Measurements from ENCODE around the gene MINDY4B.
"Not testable (repeated sequence)": the region's sequence is repeated elsewhere in the genome, so short reads cannot be mapped to it uniquely, and the experiment has no call there.

Gene MINDY4B

GRCh38 chr3:150898046-150898754, 7.0 kb downstream of the MINDY4B start:
- no peak for DNase-seq (ENCODE audit: low read depth)

DNA sequence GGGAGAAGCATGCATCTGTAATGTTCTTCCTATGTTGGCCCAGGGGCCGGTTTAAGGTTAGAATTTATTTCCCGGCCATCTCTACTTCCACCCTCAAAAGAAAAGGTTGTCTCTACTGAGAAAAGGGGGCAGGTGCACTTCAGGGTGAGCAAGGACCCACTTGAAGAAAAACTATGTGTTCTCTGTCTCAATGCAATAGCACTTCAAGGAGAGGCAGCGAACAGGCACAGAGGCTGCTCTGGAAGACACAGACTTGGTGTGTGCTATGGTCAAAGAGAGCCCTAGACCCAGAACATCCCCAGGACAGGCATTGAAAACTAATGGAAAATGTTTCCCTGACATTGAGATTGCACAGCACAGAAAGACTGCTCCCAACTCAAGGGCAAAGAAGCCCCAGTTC, 7.6 kb downstream of the MINDY4B start:
- no peak for DNase-seq (ENCODE audit: low read depth)

GRCh38 chr3:150890831-150891230, 14.4 kb downstream of the MINDY4B start:
- no peak for DNase-seq (ENCODE audit: low read depth)

GRCh38 chr3:150890295-150890694, 14.9 kb downstream of the MINDY4B start:
- DNase-seq (ENCODE audit: low read depth), result no peak

DNA sequence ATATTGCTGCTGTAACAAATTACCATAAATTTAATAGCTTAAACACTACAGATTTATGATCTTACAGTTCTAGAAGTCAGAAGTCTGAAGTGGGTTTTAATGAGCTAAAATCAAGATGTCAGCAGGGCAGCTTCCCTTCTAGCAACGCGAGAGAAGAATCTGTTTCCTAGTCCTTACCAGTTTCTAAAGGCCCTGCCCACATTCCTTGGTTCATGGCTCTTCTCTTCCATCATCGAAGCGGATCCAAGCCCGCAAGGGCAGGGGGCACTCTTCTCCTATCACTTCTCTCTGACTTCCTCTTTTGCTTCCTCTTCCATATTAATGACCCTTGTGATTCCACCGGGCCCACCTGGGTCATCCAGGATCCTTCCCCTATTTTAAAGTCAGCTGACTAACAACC, 16.1 kb downstream of the MINDY4B start:
- no peak for DNase-seq (ENCODE audit: low read depth)

DNA sequence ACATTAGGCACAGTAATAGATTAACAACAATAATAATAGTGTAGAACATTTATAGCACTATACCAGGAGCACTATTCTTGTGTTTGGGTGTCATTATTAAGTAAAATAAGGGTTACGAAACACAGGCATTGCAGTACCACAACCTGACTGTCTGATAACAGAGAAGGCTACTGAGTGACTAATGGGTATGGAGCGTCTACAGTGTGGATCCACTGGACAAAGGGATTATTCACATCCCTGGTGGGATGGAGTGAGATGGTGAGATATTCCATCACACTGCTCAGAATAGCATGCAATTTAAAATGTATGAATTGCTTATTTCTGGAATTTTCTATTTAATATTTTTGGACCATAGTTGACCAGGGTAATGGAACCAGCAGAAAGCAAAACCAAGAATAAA, 18.2 kb downstream of the MINDY4B start:
- DNase-seq (ENCODE audit: low read depth), result no peak

- no peak for DNase-seq (ENCODE audit: low read depth)
These were observed 19.7 kb downstream of the MINDY4B start for GRCh38 chr3:150885535-150885934.

DNA sequence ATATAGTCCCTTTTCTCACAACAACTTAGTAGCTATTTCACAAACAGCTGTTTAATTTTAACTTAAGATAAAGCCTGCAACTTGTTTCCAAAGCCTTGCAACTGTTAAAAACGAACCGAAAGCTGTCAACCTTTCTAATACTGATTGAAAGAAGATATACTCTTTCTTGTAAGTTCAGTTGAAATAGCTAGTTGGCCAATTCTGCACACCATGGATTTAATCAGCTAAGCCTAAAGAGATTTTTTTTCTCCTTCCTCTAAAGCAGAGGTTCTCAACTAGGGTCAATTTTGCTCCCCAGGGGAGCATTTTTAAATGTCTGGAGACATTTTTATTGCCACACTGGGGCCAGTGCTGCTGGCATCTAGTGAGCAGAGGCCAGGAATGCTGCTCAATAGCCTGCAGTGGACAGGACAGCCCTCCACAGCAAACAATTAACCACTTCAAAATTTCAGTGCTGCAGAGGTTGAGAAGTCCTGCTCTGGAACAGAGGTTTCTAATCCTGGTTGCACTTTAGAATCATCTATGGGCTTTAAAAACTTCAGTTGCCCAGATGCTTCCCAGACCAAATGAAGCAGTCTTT, 26.2 kb downstream of the MINDY4B start:
- DNase-seq (ENCODE audit: low read depth), result no peak

DNA sequence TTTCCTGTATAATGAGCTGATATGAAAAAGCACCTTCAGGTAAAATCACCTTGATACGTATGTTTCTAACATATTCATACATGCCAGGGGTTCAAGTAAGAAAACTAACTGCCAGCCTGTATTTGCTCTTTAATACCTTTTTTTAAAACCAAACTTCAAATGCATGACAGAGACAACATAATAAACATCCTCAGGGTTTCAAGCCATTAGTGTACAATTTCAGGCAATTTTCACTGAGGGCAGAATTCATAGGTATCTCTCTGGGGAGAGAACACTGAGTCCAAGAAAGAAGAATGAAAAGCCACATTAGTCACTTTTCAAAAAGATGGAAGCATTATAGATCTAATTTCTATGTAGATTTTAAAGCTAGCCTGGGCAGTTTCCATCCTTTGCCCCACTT, 26.9 kb downstream of the MINDY4B start:
- no peak for DNase-seq (ENCODE audit: low read depth)

DNA sequence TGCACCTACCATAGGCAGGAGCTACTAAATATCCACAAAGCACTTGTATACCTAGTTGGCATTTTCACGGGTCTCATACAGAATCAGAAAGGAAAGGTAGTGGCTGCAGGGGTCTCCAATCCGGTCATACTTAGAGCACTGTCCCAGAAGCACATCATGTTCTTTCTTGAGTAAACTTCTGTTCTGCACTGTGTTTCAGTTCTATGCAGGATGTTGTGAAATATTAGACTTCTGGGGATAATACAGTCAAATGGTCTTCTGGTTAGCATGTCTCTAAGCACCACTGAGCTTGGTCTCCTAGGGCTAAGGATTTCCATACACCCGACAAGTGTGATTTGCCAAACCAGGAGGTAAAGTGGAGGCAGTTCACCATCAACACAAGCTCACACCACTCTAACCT, 27.9 kb downstream of the MINDY4B start:
- DNase-seq (ENCODE audit: low read depth), result no peak

DNA sequence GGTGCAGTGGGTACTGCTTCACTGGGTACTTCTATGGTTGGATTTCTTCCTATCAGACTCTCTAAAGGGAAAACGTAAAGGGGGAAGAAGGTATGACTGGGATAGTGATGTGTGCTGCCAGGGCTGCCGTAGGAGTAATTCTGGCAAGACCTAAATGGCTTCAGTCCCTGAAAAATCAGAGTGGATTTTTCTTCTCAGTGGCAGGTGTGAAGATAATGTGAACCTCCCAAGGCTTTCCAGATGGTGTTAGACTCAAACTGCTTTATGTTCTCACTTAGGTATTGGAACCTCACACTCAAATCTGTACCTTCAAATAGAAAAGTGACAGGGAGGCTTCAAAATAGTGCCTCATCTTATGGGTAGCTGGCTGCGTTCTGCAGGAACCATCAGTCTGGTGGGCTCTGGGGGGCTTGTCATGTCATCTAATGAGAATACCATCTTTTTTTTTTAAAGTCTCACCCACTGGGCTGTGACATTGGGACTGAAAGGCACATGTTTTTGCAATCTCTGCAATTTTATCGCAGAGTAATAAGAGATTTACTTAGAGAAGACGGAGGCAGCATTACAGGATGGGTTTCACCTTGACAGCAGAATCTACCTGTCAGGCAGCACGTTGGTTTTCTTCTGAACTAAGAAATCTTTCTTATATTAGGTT, 28.5 kb downstream of the MINDY4B start:
- no peak for DNase-seq (ENCODE audit: low read depth)

GRCh38 chr3:150875548-150875947, 29.7 kb downstream of the MINDY4B start:
- no peak for DNase-seq (ENCODE audit: low read depth)

DNA sequence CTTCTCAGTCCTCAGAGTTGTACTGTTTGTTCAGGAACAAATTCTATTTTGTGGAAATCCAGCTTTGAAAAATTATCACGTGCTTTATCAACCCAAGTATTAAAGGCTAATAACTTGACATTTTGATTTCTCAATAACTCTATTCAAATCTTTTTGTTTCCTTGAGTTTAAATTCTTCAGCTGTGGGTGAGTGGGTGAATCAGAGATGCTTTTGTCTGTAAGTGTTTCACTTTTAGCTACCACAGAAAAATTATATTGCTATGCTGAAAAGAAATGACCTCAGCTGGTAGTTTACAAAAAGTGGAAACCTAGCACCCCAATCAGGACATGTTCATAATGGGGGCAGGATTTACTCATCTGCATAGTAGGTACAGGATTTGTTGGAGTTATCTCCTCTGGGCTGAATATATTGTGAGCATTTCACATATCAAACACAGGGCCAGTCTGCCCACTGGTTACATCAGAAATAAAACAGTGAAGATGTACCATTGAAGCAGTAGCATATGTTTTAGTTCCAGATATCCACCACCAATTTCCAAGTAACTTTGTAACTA, 30.5 kb downstream of the MINDY4B start:
- DNase-seq (ENCODE audit: low read depth), result no peak

GRCh38 chr3:150871192-150871591, 34.0 kb downstream of the MINDY4B start:
- DNase-seq (ENCODE audit: low read depth), result no peak

- DNase-seq (ENCODE audit: low read depth), result no peak
These were observed 34.8 kb downstream of the MINDY4B start for GRCh38 chr3:150870406-150870805.

DNA sequence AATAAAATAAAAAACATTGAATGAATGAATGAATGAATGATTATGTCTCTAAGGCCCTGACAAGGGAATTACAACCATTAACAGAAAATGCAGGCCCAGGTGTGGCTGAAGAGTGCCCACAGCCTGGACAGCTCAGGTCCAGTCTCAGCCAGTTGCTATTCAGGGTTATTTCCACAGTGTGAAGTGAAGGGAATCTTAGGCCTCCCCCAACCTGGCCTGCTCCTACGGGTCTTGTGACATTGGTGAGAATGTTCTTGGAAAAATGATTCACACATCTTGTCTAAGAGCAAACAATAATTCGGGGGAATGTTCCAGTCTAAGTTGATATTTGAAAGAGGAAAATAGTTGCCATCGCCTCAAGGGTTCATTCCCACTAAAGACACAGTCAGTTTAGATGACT, 37.0 kb downstream of the MINDY4B start:
- DNase-seq (ENCODE audit: low read depth), result no peak

GRCh38 chr3:150867434-150867833, 37.8 kb downstream of the MINDY4B start:
- no peak for DNase-seq (ENCODE audit: low read depth)

DNA sequence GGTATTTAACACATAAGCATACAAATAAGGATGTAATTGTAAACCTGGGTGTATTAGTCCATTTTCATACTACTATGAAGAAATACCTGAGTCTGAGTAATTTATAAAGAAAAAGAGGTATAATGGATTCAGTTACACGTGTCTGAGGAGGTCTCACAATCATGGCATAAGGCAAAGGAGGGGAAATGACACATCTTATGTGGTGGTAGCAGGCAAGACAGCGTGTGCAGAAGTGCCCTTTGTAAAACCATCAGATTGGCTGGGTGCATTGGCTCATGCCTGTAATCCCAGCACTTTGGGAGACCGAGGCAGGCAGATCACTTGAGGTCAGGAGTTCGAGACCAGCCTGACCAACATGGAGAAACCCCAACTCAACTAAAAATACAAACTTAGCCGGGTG, 41.3 kb downstream of the MINDY4B start:
- DNase-seq (ENCODE audit: low read depth), result not testable (repeated sequence)

DNA sequence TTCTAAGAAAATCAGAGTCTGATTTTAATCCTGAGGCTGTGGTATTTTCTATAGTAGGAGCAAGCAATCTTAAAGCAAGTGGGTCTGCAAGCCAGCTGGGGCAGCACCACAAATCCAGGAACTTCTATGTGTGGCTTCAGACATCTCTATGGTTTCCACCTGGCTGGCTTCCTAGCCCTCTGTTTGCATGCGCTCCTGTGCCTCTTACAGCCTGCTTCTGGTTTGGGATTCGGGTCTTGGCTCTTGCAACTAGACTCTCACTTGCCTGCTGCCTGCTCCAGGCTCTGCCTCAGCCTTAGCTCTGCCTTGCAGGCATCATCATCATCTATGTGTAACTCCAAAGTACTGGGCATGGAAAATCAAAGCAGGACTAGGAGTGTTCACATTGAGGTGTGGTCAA, 43.4 kb downstream of the MINDY4B start:
- DNase-seq (ENCODE audit: low read depth), result no peak

DNA sequence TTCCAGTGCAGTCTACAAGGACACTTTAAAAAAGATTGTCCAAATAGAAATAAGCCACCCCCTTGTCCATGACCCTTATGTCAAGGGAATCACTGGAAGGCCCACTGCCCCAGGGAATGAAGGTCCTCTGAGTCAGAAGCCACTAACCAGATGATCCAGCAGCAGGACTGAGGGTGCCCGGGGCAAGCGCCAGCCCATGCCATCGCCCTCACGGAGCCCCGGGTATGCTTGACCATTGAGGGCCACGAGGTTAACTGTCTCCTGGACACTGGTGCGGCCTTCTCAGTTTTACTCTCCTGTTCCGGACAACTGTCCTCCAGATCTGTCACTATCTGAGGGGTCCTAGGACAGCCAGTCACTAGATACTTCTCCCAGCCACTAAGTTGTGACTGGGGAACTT, 47.3 kb downstream of the MINDY4B start:
- not testable (repeated sequence) for DNase-seq (ENCODE audit: low read depth)

- no peak for DNase-seq (ENCODE audit: low read depth)
These were observed 55.0 kb downstream of the MINDY4B start for GRCh38 chr3:150850191-150850590.

DNA sequence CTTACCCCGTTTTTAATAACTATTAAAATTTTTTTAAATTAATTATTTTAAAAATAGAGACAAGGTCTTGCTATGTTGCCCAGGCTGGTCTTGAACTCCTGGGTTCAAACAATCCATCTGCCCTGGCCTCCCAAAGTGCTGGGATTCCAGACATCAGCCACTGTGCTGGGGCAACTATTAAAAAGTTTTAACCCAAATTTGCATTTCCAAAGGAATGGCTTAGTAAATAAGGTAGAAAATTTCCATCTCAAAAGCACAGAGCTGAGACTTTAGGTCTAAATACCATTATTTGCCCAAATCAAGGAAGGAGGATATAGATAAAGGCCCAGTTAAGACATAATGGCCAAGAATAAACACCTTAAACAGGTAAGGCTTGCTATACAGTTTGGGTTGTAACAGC, 56.4 kb downstream of the MINDY4B start:
- no peak for DNase-seq (ENCODE audit: low read depth)

DNA sequence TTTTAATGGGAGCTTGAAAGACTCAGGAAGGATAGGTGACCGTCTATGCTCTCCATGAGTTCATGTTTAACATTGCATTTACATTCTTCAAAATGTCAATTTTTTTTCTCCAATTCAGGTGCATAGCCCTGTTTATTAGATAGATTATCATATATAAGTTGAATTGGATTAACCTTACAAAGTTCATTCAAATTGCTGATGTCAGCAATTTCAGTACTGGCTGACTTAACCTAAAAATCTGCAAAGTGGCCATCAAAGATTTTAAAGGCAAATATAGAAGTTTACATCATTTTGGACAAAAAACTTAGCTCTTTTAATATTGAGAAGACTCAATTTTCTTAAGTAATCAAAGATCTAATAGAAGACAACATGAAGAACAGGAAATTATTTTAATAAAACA, 57.8 kb downstream of the MINDY4B start:
- DNase-seq (ENCODE audit: low read depth), result no peak
